ENCODE data around the gene ATP6V0E1.

The ATP6V0E1 gene

GRCh38 chr5:172950176-172950965 is 33.2 kb upstream of the ATP6V0E1 start:
- CTCF ChIA-PET = no interaction called here
- H3K4me1 ChIP-seq (ENCODE audit: control insufficient read depth, insufficient read depth, low read length) = no peaks in the 10 kb centered on the region
- POLR2A ChIA-PET = interaction anchor here (1.9 kb wide), 1 partner anchor 179 kb away, joined by 6 read pairs; the partner anchor contains the start of gene DUSP1
- H3K36me3 ChIP-seq (ENCODE audit: control insufficient read depth in 2 of 2, insufficient read depth in 1 of 2, low read length in 2 of 2) = peaks cover 0 to 24% of the 10 kb centered on the region in 2 experiments; a peak in 2 of 3 replicates
- no peak overlapping the region for H3K4me3 ChIP-seq (ENCODE audit: low read depth, low read length)
- TF ChIP-seq ZNF341 (tag by site-specific recombination; IDR thresholded peaks at IDR 0.05; ENCODE audit: low read depth) (no peak), ZNF404 (tag by site-specific recombination; IDR thresholded peaks at IDR 0.05) (no peak), ZNF768 (tag by site-specific recombination; IDR thresholded peaks at IDR 0.05) (no peak), ZNF791 (tag by site-specific recombination; IDR thresholded peaks at IDR 0.05) (no peak), TRIM28 (IDR thresholded peaks at IDR 0.05; ENCODE audit: borderline replicate concordance, low read length) (no peak), ZNF488 (tag by site-specific recombination; IDR thresholded peaks at IDR 0.05) (no peak), GLI2 (tag by site-specific recombination; IDR thresholded peaks at IDR 0.05; ENCODE audit: borderline replicate concordance, low read depth) (no peak), ZXDB (tag by site-specific recombination; IDR thresholded peaks at IDR 0.05) (no peak), SETDB1 (IDR thresholded peaks at IDR 0.05; ENCODE audit: insufficient read length, low read length) (no peak), ZFHX2 (tag by site-specific recombination; conservative IDR thresholded peaks at IDR 0.05) (no peak), YY2 (tag by site-specific recombination; IDR thresholded peaks at IDR 0.05) (no peak), ZNF629 (tag by site-specific recombination; IDR thresholded peaks at IDR 0.05) (no peak), ZNF184 (tag by site-specific recombination; IDR thresholded peaks at IDR 0.05) (no peak), ZNF416 (tag by site-specific recombination; IDR thresholded peaks at IDR 0.05) (no peak), ZBTB7A (tag by site-specific recombination; IDR thresholded peaks at IDR 0.05; ENCODE audit: low read depth) (no peak)
- no peaks in the 10 kb centered on the region for H3K9me3 ChIP-seq (ENCODE audit: control insufficient read depth, insufficient read depth, low read depth, low read length)
- no peak overlapping the region for H3K27ac ChIP-seq (ENCODE audit: extremely low read depth, low read depth, low read length)

DNA sequence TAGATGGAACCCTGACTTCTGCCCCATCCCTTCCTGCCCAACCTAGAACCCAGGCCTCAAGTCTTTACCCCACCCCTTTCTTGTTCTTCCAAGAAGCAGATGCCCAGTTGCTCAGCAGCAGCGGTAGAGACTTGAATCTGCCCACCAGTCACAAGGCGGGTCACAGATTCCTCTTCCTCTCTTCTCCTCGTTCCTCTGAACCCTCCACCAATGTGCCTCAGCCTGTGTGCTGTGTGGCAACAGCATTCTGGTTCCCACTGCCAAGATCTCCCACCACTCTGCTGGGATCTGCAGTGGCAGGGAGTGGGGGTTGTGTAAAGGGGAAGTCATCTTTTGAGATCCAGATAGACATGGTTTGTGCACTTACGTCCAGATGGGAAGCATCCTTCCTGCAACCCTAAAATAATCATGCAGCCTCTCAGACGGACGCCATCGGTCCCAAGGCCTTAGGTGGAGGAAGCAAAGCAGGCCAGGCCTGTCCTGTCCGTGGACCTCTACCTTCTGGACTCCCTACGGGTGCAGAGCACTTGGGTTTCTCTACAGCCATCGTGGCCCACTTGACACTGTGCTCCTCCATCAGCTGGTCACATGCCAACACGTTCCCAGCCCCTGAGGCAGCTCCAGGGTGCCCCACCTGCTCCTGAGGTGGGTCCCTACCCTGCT is 32.1 kb upstream of the ATP6V0E1 start:
- Histone ChIP-seq H3K9me3 (ENCODE audit: control insufficient read depth, insufficient read depth, low read depth, low read length) (no peaks in the 10 kb centered on the region), H3K36me3 (ENCODE audit: control insufficient read depth in 2 of 2, insufficient read depth in 1 of 2, low read length in 2 of 2) (peaks cover 0 to 17% of the 10 kb centered on the region in 2 experiments; a peak in 2 of 3 replicates), H3K27ac (ENCODE audit: extremely low read depth, low read depth, low read length) (no peak overlapping the region), H3K4me1 (ENCODE audit: control insufficient read depth, insufficient read depth, low read length) (no peaks in the 10 kb centered on the region), H3K4me3 (ENCODE audit: low read depth, low read length) (no peak overlapping the region)
- no peak for TF ChIP-seq KLF1 (tag by site-specific recombination; IDR thresholded peaks at IDR 0.05)
- TF ChIP-seq, protein P1, sequence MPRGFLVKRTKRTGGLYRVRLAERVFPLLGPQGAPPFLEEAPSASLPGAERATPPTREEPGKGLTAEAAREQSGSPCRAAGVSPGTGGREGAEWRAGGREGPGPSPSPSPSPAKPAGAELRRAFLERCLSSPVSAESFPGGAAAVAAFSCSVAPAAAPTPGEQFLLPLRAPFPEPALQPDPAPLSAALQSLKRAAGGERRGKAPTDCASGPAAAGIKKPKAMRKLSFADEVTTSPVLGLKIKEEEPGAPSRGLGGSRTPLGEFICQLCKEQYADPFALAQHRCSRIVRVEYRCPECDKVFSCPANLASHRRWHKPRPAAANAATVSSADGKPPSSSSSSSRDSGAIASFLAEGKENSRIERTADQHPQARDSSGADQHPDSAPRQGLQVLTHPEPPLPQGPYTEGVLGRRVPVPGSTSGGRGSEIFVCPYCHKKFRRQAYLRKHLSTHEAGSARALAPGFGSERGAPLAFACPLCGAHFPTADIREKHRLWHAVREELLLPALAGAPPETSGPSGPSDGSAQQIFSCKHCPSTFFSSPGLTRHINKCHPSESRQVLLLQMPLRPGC (tag by site-specific recombination; IDR thresholded peaks at IDR 0.05) = no peak
- TF ChIP-seq, protein P2, sequence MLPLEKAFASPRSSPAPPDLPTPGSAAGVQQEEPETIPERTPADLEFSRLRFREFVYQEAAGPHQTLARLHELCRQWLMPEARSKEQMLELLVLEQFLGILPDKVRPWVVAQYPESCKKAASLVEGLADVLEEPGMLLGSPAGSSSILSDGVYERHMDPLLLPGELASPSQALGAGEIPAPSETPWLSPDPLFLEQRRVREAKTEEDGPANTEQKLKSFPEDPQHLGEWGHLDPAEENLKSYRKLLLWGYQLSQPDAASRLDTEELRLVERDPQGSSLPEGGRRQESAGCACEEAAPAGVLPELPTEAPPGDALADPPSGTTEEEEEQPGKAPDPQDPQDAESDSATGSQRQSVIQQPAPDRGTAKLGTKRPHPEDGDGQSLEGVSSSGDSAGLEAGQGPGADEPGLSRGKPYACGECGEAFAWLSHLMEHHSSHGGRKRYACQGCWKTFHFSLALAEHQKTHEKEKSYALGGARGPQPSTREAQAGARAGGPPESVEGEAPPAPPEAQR (tag by site-specific recombination; IDR thresholded peaks at IDR 0.05) = no peak
- no peak for TF ChIP-seq ZNF24 (tag by site-specific recombination; IDR thresholded peaks at IDR 0.05)
- TF ChIP-seq ZSCAN30 (tag by site-specific recombination; IDR thresholded peaks at IDR 0.05) = no peak
- TF ChIP-seq PRDM4 (tag by site-specific recombination; IDR thresholded peaks at IDR 0.05) = no peak
- ChIA-PET CTCF (interaction anchor here (1.1 to 1.6 kb wide), 2 partner anchors 237 to 245 kb away, joined by 3 to 8 read pairs; no protein-coding TSS in a partner anchor), POLR2A (interaction anchor here (0.5 to 1.9 kb wide), 2 partner anchors 180 to 235 kb away, joined by 5 to 6 read pairs; partner anchors contain the start of gene DUSP1)

Data from HEK293 (cell line).